Mesodermal cell (in vitro differentiated cells): Measurements from ENCODE around the gene SLC38A7.
"Not testable (repeated sequence)": the region's sequence is repeated elsewhere in the genome, so short reads cannot be mapped to it uniquely, and the experiment has no call there.

Experiments
- H3K27ac ChIP-seq: 2 replicates; pipeline ENCODE4 v1.7.0; 2013; ENCODE audit warnings: mild to moderate bottlenecking, low read depth, low read length, moderate library complexity; ENCODE audit not compliant: severe bottlenecking
- H3K36me3 ChIP-seq: 2 replicates; pipeline ENCODE4 v1.7.1; 2013; ENCODE audit warnings: mild to moderate bottlenecking, low read length, moderate library complexity; ENCODE audit not compliant: control insufficient read depth, insufficient read depth
- H3K4me1 ChIP-seq: one replicate; pipeline ENCODE4 v1.7.1; 2013; ENCODE audit warnings: mild to moderate bottlenecking, low read length; ENCODE audit not compliant: insufficient read depth, control insufficient read depth, poor library complexity, severe bottlenecking
- H3K4me3 ChIP-seq: 2 replicates; pipeline ENCODE4 v1.7.0; 2013; ENCODE audit warnings: low read length, control low read depth, mild to moderate bottlenecking; ENCODE audit not compliant: insufficient read depth, poor library complexity, severe bottlenecking; ENCODE audit errors: extremely low read depth
- H3K9me3 ChIP-seq: 2 replicates; pipeline ENCODE4 v1.7.1; 2013; ENCODE audit warnings: mild to moderate bottlenecking, low read length, moderate library complexity; ENCODE audit not compliant: control insufficient read depth
- WGBS, 2 experiments: methylation state at CpG; one replicate each; pipeline ENCODE4 v1.1.5; 2013; ENCODE audit warnings: missing lambda C conversion rate in 2 of 2; ENCODE audit not compliant: insufficient coverage in 2 of 2; 5-methylcytosine and 5-hydroxymethylcytosine counted together

Gene SLC38A7

DNA sequence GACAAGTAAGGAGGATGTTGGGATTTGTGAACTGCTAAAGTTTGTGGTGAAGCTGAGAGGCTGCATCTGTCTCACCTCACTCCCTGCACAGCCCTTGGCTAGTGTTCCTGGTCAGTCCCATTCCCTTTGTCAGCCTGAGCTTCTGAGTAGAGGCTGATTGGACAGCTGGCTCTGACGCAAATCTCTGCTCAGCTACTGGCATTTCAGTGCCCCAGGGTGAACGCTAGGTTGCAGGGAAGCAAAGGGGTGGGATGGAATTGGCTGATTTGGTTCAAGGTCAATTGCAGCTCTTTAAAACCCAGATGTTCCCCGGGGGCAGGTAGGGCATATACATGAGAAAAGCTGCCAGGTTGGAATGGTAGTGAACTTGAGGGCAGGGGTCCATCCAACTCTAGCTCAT, 31.8 kb downstream of the SLC38A7 start:
- no peaks in the 10 kb centered on the region for H3K4me1 ChIP-seq
- H3K9me3 ChIP-seq = no peaks in the 10 kb centered on the region
- H3K4me3 ChIP-seq = no peak overlapping the region
- no peaks in the 10 kb centered on the region for H3K36me3 ChIP-seq
- WGBS, 2 experiments = 18 to 25% methylated on average over 2 to 3 of the region's 3 CpGs
- H3K27ac ChIP-seq = no peak overlapping the region

DNA sequence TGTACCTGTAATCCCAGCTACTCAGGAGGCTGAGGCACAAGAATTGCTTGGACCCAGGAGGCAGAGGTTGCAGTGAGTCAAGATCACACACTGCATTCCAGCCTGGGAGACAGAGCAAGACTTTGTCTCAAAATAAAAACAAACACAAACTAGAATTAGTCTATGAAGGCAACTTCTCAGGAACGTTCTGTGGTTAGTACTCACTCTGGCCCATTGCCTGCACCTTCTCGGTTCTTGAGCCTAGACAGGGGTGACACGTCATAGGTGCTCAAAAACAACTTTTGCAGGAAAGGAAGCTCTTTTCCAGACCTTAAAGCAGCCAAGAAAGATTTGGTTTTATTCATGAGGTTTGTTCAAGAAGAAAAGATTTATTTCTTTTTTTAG, 32.6 kb downstream of the SLC38A7 start:
- H3K9me3 ChIP-seq = no peaks in the 10 kb centered on the region
- H3K4me3 ChIP-seq = no peak overlapping the region
- WGBS, 2 experiments = 93 to 95% methylated on average over 3 of the region's 3 CpGs
- no peaks in the 10 kb centered on the region for H3K36me3 ChIP-seq
- no peak overlapping the region for H3K27ac ChIP-seq
- H3K4me1 ChIP-seq = no peaks in the 10 kb centered on the region

DNA sequence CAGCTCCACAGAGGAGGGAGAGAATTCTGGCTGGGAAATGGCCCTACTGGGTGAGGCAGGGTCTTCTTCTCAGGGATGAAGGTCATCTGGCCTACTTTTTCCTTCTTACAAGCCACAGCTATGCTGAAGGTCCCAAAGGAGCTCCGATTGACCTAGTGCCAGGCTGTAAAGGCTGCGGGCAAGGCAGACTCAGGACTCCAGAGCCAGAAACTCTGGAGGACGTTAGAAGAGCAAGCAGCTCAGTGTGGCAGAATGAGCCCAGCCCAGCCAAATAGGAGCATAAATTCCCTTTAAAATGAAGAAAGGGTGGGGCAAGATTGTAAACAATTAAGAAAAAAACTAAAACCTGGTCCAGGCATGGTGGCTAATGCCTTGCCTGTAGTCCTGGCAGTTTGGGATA, 34.9 kb downstream of the SLC38A7 start:
- Histone ChIP-seq H3K4me3 (no peak overlapping the region), H3K36me3 (no peaks in the 10 kb centered on the region), H3K9me3 (no peaks in the 10 kb centered on the region), H3K4me1 (no peaks in the 10 kb centered on the region), H3K27ac (no peak overlapping the region)
- WGBS, 2 experiments = 83 to 100% methylated on average over 1 to 3 of the region's 3 CpGs

DNA sequence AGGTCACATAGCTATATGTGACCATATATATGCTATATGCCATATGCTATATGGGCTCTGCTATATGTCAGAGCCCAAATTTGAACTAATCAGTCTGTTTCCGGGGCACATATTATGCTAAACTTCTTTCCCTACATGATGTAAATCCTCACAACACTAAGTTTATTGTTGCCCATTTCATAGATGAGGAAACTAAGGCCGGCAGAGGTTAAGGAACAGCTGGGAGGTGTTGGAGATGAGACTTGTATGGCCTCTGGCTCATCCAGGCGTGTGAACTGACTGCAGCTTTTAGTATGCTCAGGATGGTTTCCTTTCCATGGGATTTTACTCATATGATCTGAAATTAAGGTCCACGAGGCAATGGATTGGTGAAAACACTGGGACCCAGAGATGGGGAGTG, 37.5 kb downstream of the SLC38A7 start:
- 92 to 94% methylated on average over 2 to 3 of the region's 4 CpGs for WGBS, 2 experiments
- Histone ChIP-seq H3K9me3 (no peaks in the 10 kb centered on the region), H3K27ac (no peak overlapping the region), H3K4me1 (no peaks in the 10 kb centered on the region), H3K36me3 (no peaks in the 10 kb centered on the region), H3K4me3 (no peak overlapping the region)

DNA sequence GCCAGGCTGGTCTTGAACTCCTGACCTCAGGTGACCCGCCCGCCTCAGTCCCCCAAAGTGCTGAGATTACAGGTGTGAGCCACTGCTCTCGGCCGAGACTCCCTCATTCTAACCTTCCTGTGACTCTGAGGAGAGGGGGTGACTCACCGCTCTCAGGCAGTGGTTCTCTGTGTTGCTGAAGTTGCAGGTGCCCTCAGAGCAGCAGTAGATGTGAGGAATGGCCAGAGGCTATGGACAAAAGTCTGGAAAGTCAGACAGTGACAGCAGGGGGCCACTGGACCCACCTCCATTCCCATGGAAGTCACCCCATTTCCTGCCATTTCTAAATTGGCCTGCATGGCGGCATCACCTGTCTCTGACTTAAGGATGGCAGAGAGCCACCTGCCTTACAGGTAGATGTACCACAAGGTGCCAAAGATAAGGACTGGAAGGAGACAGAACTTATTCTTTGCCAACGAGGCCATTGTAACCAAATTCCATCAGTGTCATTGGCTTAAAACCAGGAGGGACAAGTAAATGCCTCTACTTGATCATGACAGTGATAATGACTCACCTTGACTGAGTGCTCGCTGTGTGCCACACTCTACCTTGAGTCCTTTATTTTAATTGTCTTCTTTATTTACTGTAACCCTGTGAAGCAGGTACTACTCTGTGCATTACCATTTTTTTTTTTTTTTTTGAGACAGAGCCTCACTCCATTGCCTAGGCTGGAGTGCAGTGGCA, 39.6 kb downstream of the SLC38A7 start:
- H3K4me3 ChIP-seq = no peak overlapping the region
- 77 to 86% methylated on average over 2 to 3 of the region's 8 CpGs for WGBS, 2 experiments
- H3K9me3 ChIP-seq = no peaks in the 10 kb centered on the region
- no peaks in the 10 kb centered on the region for H3K36me3 ChIP-seq
- no peaks in the 10 kb centered on the region for H3K4me1 ChIP-seq
- no peak overlapping the region for H3K27ac ChIP-seq

DNA sequence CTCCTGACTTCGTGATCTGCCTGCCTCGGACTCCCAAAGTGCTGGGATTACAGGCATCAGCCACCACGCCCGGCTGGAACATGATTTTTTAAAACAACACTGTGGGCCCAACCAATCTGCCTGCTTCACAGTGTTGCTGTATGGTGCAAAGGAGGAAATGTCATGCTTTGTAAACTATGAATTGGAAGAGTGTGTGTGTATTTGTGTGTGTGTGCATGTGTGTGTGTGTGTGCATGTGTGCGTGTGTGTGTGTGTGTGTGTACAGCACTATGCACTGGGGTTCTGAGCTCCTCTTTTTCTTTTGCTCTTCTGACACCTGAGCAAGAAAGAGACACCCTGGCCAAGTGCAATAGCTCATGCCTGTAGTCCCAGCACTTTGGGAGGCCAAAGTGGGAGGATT, 40.5 kb downstream of the SLC38A7 start:
- Histone ChIP-seq H3K27ac (no peak overlapping the region), H3K9me3 (no peaks in the 10 kb centered on the region), H3K4me1 (no peaks in the 10 kb centered on the region), H3K36me3 (no peaks in the 10 kb centered on the region), H3K4me3 (no peak overlapping the region)
- 85 to 89% methylated on average over 4 to 5 of the region's 5 CpGs for WGBS, 2 experiments

DNA sequence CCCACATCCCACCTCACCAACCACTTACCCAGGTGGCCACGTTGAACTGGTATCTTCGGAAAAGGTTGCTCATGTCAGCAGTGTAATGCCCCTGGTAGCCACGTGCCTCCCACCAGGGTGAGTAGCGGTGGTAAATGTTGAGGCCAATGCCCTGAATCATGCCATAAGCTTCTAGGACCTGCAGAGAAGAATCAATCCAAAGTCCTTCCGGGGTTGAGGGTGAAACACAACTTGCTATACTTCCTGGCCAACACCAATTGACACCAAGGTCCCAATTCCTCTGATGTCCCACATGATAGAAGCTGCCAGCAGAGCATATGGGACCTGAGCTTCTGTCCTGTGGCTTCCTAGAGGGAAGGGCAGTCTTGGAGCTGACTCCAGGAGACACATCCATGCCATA, 43.6 kb downstream of the SLC38A7 start:
- H3K27ac ChIP-seq = no peak overlapping the region
- H3K4me3 ChIP-seq = no peak overlapping the region
- H3K4me1 ChIP-seq = no peaks in the 10 kb centered on the region
- 86 to 92% methylated on average over 5 of the region's 5 CpGs for WGBS, 2 experiments
- no peaks in the 10 kb centered on the region for H3K9me3 ChIP-seq
- H3K36me3 ChIP-seq = no peaks in the 10 kb centered on the region

DNA sequence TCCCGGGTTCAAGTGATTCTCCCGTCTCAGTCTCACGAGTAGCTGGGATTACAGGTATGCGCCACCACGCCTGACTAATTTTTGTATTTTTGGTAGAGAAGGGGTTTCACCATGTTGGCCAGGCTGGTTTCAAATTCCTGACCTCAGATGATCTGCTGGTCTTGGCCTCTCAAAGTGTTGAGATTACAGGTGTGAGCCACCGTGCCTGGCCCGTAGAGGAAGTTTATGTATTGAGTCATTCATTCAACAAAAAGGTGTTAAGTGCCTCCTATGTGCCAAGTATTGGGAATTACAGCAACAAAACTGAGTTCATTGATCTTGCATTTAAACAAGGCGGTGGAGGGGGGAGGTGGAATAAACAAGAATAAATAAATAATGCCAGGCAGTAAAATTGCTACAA, 44.7 kb downstream of the SLC38A7 start:
- 93 to 97% methylated on average over 7 of the region's 8 CpGs for WGBS, 2 experiments
- H3K9me3 ChIP-seq = no peaks in the 10 kb centered on the region
- H3K36me3 ChIP-seq = no peaks in the 10 kb centered on the region
- H3K4me3 ChIP-seq = no peak overlapping the region
- no peaks in the 10 kb centered on the region for H3K4me1 ChIP-seq
- no peak overlapping the region for H3K27ac ChIP-seq

DNA sequence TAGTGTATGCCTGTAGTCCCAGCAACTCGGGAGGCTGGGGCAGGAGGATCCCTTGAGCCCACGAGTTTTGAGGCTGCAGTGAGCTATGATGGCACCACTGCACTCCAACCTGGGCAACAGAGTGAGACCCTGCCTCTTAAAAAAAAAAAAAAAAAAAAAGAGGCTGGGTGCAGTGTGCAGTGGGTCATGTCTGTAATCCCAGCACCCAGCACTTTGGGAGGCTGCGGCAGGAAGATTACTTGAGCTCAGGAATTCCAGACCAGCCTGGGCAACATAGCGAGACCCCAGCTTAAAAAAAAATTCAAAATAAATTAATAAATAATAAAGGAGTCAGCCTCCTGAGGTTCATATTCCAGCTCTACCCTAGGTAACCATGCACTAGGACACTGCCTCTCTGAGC, 45.3 kb downstream of the SLC38A7 start:
- WGBS, 2 experiments = 86 to 88% methylated on average over 2 of the region's 4 CpGs
- Histone ChIP-seq H3K36me3 (no peaks in the 10 kb centered on the region), H3K9me3 (no peaks in the 10 kb centered on the region), H3K4me3 (no peak overlapping the region), H3K4me1 (no peaks in the 10 kb centered on the region), H3K27ac (no peak overlapping the region)

DNA sequence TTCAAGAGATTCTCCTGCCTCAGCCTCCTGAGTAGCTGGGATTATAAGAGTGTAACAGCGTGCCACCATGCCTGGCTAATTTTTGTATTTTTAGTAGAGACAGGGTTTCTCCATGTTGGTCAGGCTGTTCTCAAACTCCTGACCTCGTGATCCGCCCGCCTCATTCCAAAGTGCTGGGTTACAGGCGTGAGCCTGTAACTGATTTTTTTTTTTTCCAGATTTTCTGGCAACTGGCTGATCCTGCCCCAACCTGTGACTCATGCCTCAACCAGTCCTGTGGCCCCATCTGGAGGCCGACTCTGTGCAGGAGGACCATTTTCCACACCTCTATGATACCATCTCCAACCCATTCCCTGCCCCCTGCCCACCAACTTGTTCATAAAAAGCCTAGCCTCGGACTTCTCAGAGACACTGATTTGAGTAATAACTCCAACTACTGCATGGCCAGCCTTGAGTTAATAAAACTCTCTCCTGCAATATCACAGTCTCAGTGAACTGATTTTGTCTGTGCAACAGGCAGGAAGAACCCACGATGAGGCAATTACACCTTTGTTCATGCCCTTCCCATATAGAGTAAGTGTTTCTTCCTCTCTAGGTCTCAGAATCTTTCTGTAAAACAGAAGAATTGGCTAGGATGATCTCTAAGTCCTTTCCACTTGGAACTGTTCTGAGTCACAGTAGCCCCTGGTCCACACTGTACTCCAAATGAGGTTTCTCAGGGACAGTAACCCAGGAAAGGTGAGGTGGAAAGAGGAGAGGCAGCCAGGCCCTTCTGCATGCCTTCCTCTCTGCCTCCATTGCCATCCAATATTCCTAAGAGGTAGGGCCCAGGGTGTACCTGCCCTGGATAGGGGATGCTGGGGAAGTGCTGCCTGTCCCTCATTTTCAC, 46.2 kb downstream of the SLC38A7 start:
- Histone ChIP-seq H3K9me3 (no peaks in the 10 kb centered on the region), H3K27ac (no peak overlapping the region), H3K4me1 (no peaks in the 10 kb centered on the region), H3K36me3 (no peaks in the 10 kb centered on the region), H3K4me3 (no peak overlapping the region)
- 73 to 74% methylated on average over 6 to 7 of the region's 8 CpGs for WGBS, 2 experiments

DNA sequence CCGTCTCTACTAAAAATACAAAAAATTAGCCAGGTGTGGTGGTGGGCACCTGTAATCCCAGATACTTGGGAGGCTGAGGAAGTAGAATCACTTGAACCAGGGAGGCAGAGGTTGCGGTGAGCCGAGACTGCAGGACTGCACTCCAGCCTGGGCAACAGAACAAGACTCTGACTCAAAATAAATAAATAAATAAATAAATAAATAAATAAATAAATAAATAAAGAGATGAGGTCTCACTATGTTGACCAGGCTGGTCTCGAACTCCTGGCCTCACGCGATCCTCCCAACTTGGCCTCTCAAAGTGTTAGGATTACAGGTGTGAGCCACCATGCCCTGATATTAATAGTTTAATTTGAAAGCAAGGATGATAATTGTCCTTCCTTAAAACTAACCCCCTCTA, 47.5 kb downstream of the SLC38A7 start:
- H3K9me3 ChIP-seq, H3K27ac ChIP-seq, H3K36me3 ChIP-seq, H3K4me3 ChIP-seq, H3K4me1 ChIP-seq: not testable (repeated sequence)
- WGBS, 2 experiments = 93 to 100% methylated on average over 3 of the region's 6 CpGs
